ENCODE results near the gene ETV5. TPM values are rescaled to one million over a fixed set of nuclear protein-coding genes. Genes with fewer than 3 reads are reported as not detected.

Gene ETV5
- total RNA-seq, result 0.88 and 1.9 TPM in 2 replicates

GRCh38 chr3:186108941-186109865 lies at the start of gene ETV5:
Gene ETV5, minus strand, starts transcription at chr3:186109089. Its CDS starts 3,221 bp downstream, at chr3:186105868.
- intact Hi-C loops (cut with micrococcal nuclease), result loop anchor here (1.0 to 5.0 kb wide), 17 partner anchors 42 to 1297 kb away; partner anchors contain the start of genes DNAJB11, EIF4A2, RFC4 and RPL39L

GRCh38 chr3:186154641-186155040 lies 45.8 kb upstream of the ETV5 start:
- intact Hi-C loops (cut with micrococcal nuclease), result loop anchor here (5.0 kb wide), 1 partner anchor 87 kb away; no protein-coding TSS in a partner anchor

GRCh38 chr3:186152889-186153292 lies 44.0 kb upstream of the ETV5 start:
- intact Hi-C loops (cut with micrococcal nuclease), result loop anchor here (1.0 to 5.0 kb wide), 2 partner anchors 82 to 86 kb away; no protein-coding TSS in a partner anchor

GRCh38 chr3:186152361-186152798 lies 43.5 kb upstream of the ETV5 start:
- intact Hi-C loops (cut with micrococcal nuclease), result loop anchor here (5.0 kb wide), 1 partner anchor 85 kb away; no protein-coding TSS in a partner anchor

- intact Hi-C loops (cut with micrococcal nuclease), result loop anchor here (1.0 to 5.0 kb wide), 4 partner anchors 33 to 91 kb away; partner anchors contain the start of gene ETV5
These were observed 42.4 kb upstream of the ETV5 start for GRCh38 chr3:186151077-186151971.

- intact Hi-C loops (cut with micrococcal nuclease), result loop anchor here (2.0 to 5.0 kb wide), 2 partner anchors 35 to 83 kb away; no protein-coding TSS in a partner anchor
These were observed 41.3 kb upstream of the ETV5 start for GRCh38 chr3:186150041-186150830.

GRCh38 chr3:186149319-186149960 lies 40.6 kb upstream of the ETV5 start:
- intact Hi-C loops (cut with micrococcal nuclease), result no loop called here

GRCh38 chr3:186144257-186144656 lies 35.4 kb upstream of the ETV5 start:
- intact Hi-C loops (cut with micrococcal nuclease), result no loop called here

- intact Hi-C loops (cut with micrococcal nuclease), result no loop called here
These were observed 34.4 kb upstream of the ETV5 start for GRCh38 chr3:186143250-186143649.

- intact Hi-C loops (cut with micrococcal nuclease), result no loop called here
These were observed 33.6 kb upstream of the ETV5 start for GRCh38 chr3:186142393-186142932.

GRCh38 chr3:186141790-186142189 lies 32.9 kb upstream of the ETV5 start:
- intact Hi-C loops (cut with micrococcal nuclease), result no loop called here

GRCh38 chr3:186138272-186138981 lies 29.5 kb upstream of the ETV5 start:
- intact Hi-C loops (cut with micrococcal nuclease), result no loop called here

GRCh38 chr3:186137051-186137685 lies 28.3 kb upstream of the ETV5 start:
- intact Hi-C loops (cut with micrococcal nuclease), result no loop called here

- intact Hi-C loops (cut with micrococcal nuclease), result no loop called here
These were observed 25.1 kb upstream of the ETV5 start for GRCh38 chr3:186133980-186134379.

- intact Hi-C loops (cut with micrococcal nuclease), result no loop called here
These were observed 23.6 kb upstream of the ETV5 start for GRCh38 chr3:186132487-186132886.

- intact Hi-C loops (cut with micrococcal nuclease), result no loop called here
These were observed 20.3 kb upstream of the ETV5 start for GRCh38 chr3:186129206-186129605.

- intact Hi-C loops (cut with micrococcal nuclease), result no loop called here
These were observed 19.3 kb upstream of the ETV5 start for GRCh38 chr3:186128158-186128557.

GRCh38 chr3:186127463-186127862 lies 18.6 kb upstream of the ETV5 start:
- intact Hi-C loops (cut with micrococcal nuclease), result no loop called here

- intact Hi-C loops (cut with micrococcal nuclease), result no loop called here
These were observed 16.2 kb upstream of the ETV5 start for GRCh38 chr3:186125118-186125517.
